Stimulated activated CD4-positive, alpha-beta T cell treated with anti-CD3 and anti-CD28 coated beads, Interleukin-12 subunit alpha, Interleukin-12 subunit beta, amount 100 ng/mL, for 24 hours (primary cell): ENCODE measurements around the gene SGK1.

ENCODE experiments used
- DNase-seq, 2 experiments: peaks; one replicate each; pipeline ENCODE4 v3.0.0-alpha.2; 2020; ENCODE audit warnings: low read depth in 2 of 2

Gene SGK1

DNA sequence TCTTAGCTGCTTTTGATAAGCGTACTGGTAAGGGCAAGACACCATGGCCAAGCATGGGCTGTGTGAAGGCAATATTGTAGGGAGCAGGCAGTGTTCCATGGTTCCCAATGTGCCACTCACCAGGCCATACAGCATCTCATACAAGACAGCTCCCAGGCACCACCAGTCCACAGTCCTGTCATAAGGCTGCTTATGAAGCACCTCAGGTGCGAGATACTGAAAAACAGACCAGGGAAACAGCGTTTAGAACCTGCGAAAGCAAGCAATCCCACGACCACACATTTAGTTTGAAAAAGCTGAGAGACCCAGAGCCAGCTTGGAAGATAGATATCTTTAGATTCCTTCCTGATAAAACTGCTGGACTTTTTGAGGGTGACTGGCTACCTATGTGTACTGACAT, 146.4 kb downstream of the SGK1 start:
- DNase-seq: no peak

DNA sequence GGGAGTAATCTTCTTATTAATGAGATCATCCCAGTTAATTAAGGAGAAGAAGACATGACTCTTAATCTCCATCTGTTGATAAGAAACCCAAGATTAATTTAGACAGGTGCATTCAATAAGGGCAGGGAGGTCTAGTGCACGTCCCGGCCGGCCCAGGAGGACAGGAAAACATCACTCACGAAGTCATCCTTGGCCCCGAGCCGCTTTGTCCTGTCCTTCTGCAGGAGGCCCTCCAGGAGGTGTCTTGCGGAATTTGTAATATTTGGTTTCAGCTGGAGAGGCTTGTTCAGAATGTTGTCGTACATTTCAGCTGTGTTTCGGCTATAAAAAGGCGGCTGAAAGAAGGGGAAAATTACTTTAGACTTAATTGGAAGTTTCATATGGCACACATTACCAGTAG, 147.1 kb downstream of the SGK1 start:
- DNase-seq: no peak

DNA sequence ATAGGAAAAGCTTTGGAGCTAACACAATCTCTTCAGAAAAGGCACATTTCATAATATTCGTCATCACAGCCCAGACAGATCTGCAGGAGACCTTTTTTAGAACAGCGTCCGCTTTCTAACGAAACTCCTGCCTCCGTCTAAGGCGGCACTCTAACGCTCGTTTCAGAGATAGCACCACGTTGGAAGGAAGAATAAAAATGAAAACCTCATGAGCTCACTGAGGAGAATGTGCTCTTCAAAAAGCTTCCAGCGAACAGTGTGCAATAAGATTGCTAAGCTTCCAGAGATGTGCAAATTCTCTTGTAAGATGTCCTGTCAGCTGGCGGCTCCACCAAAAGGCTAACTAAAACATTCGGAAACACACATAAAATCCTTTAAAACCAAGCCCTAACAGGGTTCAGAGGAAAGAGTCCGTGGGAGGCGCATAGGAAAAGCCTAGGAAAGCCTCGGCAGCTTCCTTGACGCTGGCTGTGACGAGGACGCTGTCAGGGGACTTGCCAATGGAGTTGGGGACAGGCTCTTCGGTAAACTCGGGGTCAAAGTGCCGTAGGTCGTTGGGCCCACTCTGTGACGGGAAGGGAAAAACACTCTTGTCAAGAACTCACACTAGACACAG, 147.9 kb downstream of the SGK1 start:
- DNase-seq: no peak

DNA sequence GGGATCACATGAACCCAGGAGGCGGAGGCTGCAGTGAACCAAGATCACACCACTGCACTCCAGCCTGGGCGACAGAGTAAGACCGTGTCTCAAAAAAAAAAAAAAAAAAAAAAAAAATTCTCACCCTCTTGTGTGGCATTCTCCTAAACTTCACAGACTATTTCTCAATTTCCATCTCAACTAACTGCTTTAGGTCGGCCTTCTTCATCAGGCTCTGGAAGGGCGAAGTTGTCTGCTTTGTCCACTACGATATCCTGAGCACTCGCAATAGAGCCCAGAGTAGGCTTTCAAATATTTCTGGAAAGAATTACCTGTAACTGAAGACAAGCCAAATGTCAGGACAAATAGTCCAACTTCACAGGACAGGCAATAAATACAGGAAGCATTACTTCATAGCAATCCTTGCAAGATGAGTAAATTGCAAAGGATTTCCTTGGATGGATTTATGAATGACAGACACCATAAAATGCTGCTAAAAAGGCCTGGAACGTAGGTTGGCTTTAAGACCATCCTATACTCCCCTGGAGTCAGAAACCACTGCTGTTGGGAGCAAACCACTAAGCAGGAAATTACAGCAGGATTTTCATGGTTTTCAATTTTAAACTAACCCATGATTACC, 149.2 kb downstream of the SGK1 start:
- no peak for DNase-seq

DNA sequence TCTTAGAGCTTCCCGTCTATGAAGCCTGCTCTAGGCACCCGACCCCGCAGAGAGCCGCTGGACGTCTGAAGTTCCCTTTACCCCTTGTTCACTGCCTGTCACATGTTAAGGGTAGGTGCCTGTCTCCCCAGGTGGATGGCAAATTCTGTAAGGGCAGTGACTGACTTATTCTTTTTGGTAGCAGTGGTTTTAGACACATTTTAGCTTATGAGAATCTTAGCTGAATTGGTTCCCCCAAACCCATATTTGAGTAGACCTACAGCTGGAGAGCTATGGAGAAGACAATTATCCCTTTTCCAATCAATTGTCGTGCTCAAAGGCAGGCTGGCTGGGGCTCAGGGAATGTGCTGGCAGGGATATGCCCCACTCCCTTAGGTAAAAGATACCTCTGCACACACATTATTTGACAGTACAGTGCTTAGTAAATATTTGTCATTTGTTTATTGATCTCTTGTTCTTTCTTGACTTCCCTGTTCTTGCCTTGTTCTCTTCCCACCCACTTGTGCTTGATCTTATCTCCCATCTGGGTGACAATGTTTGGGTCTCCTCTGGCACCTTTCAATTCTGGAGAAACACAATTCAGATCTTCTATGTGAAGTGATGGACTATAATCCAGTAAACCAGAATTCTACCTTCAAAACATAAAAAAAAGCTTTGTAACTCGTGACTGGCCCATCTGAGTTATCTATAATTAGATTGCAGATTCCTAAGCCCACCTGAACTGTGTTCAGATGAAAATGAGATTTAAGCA, 151.2 kb downstream of the SGK1 start:
- no peak for DNase-seq

DNA sequence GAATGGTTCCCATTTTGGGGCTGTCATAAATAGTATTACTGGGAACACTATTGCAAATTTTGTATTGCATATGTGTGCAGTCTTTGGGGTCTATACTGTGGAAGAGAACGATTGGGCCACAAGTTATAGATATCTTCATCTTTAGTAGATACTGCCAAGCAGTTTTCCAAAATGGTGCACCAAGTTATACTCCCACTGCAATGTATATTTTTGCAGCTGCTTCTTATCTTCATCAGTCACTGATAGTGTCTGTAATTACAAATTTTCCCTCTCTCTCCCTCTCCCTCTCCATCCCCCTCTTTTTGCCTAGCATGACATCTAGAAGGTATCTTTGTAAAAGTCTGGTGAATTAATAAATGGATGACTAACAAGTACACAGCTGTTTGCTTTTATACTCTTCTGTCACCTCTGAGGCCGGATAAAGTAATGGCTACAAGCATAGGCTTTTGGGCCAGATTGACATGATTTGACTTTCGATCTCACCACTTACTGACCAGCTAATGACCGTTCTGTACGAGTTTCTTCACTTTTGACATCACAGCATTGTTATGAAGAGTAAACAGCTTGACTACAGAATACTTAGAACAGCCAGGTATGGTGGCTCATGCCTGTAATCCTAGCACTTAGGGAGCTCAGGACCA, 152.2 kb downstream of the SGK1 start:
- DNase-seq: no peak

DNA sequence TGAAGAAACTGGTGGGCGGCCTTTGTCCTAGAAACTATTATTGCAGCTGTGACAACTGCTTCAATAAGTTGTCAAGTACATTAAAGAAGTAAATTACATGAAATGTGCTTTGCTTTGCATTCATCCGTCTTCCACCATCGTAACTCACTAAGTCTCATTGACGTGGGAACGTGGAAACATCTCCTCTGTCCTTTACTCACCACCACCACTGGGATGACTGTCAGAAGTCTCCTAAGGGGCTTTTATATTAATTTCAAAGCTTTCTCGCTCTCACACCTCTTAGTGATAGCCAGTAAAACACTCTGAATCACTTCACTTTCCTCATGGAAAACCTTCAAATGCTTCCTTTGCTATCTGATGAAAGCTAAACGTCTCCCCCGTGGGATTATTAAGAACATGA, 153.6 kb downstream of the SGK1 start:
- DNase-seq: no peak

DNA sequence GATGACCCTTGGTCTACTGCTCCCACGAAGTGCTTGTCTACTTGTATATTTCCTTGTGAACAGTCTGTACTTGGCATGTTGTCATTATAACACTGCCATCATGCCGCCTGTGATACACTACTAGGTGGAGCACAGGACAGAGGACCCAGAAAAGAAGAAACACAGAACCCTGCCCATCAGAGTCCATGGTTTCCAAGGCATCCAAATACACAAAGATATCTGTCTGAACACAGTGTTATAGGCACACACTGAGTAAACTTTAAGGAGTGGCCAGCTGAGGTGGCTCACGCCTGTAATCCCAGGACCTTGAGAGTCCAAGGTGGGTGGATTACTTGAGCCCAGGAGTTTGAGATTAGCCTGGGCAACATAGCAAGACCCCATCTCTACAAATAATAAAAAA, 155.0 kb downstream of the SGK1 start:
- DNase-seq: no peak

DNA sequence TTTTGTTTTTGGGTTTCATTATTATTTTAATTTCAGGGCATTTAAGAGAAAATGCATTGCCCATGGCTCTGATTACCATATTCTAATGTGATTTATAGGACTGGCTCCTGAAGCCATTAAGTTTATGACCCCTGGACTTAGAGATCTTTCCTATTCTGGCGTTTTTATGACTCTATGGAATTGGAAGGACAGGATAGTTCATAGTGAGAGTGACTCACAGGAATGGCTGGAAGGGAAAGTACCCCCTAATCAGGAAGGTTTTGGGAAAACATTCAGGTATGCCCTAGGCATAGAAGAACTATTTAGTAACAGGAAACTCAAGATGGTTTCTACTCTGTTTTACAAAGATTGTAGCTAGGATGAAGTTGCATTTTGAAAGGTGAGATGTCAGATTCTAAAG, 156.9 kb downstream of the SGK1 start:
- no peak for DNase-seq

DNA sequence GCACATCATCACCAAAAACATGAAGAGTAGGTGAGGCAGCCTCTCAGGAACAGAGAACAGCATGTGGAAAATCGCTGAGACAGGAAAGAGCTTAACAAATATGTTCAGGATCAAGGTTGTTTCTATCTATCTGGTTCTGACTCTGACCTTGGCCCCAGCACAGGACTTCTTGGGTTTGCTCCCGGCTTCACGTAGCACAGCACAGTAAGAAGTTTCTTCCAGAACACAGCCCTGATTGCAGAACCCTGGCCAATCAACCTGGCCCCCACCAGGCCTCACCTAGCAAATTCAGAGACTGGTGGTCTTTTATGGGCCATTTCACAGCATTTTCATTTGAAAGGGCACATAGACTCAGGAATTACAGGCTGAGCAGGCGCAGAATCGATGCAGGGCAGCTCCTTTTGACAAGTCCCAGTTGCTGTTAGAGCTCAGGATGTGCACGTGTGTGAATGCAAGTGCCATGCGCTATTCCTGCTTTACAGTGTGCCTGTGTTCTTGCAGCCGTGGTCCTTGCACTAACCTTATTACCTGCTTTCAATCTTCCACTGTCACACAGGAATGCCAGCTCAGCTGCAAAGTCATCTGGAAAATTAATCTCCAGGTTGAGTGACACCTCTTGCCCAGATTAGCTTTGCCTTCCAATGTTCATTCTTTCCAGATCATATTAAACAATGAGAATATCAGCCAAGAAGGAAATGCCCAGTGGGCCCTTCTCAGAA, 165.0 kb downstream of the SGK1 start:
- DNase-seq: no peak

DNA sequence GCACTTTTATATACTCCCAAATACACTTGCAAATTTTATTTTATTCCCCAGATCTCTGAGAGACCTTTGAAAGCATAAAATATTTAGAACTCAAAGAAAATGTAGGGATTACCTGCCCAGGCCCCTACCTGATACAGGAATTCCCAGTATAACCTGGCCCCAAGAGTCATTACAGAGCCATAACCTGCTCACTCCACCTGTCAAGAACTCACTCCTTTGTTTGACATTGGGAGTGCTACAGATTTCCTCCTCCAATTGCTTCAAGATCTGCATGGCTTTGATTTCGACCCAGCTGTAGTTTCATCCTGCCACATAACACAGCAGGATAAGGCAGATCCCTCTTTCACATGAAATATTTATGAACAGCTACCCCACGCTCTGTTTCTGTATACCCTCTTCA, 169.3 kb downstream of the SGK1 start:
- no peak for DNase-seq

DNA sequence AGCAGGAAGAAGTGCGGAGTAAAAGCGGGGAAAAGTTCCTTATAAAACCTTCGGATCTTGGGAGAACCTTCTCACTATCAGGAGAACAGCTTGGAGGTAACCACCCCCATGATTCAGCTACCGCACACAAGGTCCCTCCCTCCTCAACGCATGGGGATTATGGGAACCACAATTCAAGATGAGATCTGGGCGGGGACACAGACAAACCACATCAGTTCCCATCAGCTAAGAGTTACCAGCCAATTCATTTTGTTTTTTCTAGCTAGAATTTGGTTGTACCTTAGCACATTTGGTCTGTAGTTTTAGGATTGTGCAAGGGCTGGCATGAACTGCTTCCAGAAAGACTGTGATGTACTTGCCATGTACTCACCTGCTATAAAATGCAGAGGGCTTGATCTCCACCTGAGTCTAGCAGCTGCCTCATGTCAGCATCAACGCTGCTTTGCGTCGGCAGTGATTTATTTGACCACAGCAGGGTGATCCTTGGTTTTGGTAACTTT, 170.8 kb downstream of the SGK1 start:
- no peak for DNase-seq

DNA sequence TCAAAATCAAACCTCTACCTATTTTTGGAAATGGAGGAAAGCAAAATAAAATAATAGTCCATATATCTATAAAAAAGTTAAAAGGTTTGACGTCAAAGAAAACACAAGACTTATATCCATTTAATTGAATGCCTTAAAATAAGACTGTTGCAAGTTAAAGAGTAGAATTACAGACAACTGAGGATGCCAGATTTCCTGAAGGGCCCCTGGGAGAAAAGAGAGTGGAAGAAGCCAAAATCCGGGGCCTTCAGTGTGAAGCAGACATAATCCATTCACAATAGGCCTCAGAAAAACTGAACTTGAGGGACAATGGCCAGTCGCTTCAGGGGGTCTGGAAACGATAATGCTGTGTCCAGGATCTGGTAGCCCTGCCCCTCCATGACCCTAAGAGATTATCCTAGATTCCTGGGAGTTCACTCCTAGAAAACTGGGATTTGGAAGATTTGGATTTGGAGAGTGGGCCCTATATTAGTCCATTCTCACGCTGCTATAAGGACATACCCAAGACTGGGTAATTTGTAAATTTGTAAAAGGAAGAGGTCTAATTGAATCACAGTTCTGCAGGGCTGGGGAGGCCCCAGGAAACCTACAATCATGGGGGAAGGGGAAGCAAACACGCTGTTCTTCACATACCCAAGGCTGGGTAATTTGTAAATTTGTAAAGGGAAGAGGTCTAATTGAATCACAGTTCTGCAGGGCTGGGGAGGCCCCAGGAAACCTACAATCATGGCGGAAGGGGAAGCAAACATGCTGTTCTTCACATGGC, 171.5 kb downstream of the SGK1 start:
- DNase-seq: no peak

DNA sequence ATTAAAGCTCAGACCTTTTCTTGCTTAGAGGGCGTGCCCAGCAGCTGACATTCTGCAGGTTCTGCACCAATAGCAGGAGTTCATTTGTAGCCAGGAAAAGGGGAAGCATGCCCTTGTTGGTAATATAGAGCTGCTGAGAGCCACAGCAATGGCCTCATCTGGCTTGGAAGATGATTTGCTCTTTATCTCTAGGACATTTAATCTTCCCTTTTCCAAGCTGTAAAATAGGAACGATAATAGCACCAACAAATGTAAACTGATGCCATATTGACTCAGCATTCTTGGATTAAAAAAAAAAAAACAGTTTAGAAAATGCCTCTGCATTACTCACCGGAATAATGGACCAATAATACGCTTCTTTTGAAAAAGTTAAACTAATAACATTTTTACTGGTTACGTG, 172.1 kb downstream of the SGK1 start:
- DNase-seq: no peak

DNA sequence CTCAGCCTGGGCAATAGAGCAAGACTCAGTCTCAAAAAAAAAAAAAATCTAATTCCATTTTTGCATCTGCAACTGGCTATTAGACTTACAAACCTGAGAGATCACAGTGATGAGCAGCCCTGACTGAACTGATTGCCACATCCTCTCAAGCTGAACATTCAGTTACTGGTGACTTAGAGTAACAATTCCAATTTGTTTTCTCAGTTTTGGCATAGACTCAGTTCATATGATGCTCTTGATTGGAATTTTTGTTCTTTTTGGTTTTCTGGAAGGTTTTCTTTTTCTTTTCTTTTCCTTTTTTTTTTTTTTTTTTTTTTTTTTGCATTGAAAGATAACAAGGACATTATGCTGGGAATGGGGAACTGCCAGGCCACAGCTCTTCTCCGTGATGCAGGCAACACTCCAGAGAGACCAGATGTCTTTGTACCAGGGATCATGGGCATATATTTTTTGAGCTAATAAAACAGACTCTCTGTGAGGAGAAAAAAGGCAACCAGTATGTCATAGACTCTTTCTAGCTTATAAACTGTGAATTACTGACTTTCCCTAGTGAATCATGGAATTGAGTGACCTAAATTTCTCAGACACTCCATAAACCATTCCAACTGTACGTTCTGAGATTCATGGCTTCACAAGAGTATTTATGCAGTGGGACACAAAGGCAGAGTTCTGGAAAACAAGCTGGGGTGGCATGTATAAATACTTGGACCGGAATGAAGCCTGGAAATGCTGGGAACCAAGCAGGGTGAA, 179.5 kb downstream of the SGK1 start:
- DNase-seq: no peak

DNA sequence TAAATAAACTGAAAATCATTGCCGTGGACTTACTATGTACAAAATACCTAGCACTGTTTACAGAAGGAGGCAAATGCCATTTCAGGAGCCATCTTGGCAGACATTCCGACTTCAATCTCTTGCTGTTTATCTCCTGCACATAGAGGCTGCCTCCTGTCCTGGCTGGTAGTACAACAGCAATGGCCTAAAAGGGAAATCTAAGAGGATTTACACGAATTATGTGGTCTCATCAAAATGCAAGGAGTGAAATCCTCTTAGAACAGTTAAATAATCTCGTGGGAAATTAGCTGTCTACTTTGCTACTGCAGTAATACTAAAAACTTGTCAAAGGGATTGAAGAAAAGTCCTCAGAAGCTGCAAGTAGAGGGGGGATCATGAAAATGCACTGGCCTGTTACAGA, 183.3 kb downstream of the SGK1 start:
- no peak for DNase-seq

DNA sequence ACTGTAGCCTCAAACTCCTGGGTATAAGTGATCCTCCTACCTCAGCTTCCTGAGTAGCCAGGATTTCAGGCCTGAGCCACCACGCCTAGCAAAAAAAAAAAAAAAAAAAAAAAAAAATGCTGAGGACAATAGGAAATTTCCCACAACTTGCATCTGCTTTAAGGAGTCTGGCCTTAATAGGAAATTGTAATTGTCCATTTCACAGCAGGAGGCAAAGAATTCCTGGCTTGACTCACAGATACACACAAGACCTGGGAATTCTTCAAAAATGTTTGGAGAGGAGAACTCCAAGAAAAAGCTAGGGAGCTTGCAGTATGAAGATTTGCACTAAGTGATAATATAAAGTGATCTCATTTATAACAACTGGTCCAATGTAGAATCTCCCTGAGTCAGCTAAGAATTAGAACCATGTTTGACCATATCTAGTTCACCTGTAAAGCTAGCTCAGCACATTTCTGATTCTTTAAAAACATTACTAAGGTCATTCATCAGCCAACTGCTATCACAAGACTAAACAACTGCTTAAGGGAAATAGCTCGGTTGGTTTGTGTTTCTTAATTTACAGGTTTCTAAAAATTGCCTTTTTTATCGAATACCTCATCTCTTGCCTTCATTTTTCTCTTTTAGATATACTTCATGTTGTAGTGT, 185.3 kb downstream of the SGK1 start:
- DNase-seq: no peak

DNA sequence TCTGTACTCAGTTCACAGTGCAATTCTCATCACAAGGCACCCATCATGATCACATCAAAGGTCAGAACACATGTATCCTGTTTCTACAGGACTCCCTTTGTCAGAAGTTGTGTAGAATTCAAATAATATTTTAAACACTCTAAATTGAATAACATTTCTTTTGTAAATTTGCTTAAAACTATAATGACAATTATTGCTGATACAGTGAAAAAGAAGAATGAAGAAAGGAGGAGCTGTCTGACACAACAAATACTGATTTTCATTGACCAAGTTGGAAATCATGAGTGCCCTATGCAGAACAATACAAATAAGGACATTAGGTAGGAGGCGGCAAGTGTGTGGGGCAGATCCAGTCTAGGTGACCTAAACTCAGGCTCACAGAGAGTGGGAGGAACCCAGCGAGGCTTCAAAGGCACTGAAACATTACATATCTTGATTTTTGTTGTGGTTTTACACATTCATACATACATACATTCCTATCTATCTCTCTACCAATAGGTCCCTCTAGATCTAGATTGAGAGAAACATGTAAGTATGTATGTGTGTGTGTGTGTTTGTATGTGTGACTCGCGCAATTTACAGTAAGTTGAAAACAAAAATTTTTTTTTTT, 186.3 kb downstream of the SGK1 start:
- no peak for DNase-seq

DNA sequence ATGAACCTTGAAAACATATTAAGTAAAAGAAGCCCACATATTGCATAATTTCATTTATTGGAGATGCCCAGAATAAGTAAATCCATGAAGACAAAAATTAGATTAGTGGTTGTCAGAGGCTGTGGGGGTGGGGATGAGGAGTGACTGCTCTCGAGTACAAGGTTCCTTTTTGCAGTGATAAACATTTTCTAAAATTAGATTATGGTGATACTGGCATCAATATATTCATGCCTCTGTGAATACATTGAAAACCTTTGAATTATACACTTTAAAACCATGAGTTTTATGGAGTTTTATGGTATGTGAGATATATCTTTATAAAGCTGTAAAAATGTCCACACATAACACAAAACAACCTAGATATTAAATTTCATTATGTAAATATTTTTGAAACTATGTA, 189.8 kb downstream of the SGK1 start:
- no peak for DNase-seq
